HG02571 (cell line): ENCODE results near the gene TMEM183A.

ENCODE experiments used
- ATAC-seq: cut with Tn5 transposase; IDR thresholded peaks from one replicate; pipeline ENCODE4 v1.9.1; 2021; ENCODE audit warnings: mild to moderate bottlenecking, moderate library complexity; ENCODE audit not compliant: unreplicated experiment

TMEM183A gene

DNA sequence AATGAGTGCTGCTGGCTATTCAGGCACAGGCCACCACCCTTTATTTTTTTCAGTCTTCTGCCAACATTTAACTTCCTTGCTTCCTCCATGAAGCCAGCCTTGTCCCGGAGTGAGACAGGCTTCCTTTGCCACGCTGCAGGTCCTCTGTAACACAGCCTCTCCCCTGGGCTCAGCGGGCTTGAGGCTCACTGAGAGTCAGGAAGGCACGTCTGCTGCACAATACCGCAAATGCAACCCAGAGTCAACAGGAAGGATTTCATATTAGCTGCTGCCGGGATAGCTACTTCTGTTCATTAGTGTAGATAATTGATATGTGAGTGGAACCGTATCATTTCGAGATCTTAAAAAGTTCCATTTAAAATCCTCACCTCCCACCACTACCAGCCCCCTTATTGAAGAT lies 56.1 kb downstream of the TMEM183A start:
- ATAC-seq = no peak

GRCh38 chr1:203065191-203065590 lies 58.0 kb downstream of the TMEM183A start:
- ATAC-seq = no peak

GRCh38 chr1:203065986-203066385 lies 58.8 kb downstream of the TMEM183A start:
- no peak for ATAC-seq

DNA sequence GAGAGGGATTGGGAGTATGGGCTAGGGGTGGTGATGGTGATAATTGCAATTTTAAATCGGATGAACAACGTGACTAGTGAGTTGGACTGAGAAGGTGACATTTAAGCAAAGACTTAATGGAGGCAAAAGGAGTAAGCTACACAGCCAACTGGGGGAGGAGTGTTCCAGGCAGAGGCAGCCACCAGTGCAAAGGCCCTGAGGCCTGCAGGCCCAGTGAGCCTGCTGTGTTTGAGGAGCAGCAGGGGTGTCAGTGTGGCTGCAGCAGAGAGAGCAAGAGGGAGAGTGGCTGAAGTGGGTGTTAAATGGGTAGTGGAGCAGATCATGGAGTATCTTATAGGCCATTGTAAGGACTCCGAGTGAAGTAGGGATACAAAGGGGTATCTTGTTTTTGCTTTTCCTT lies 59.8 kb downstream of the TMEM183A start:
- no peak for ATAC-seq

DNA sequence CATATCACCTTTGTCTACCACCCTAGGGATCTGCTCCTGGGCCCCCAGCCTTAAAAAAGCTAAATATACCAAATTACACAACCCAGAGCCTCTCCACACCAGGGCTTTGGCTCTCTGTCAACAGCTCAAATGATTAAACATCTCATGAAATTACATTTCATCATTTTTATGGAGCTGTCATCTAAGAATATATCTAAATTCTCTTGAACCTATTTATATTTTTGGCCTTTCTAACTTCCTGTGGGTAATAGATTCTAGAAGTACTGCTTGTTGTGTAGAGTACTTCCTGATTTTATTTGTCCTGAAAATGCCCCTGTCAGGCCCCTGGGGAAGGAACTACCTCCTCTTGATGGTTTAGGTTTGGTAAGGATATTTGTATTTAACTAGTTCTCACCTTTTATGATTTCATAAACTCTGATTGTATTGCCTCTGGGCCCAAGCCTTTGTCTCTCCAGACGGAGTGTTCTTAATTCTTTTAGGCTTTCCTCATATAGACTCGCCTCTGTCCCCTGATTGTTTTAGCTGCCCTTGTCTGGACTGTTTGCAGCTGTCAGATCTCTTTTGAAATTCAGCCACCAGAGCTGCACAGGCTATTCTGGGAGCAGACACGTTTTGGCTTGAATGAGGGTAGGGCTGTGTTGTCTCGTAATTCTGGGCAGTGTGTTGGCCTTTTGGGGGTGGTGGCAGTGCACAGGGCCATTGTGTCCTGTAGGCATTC lies 62.0 kb downstream of the TMEM183A start:
- no peak for ATAC-seq

DNA sequence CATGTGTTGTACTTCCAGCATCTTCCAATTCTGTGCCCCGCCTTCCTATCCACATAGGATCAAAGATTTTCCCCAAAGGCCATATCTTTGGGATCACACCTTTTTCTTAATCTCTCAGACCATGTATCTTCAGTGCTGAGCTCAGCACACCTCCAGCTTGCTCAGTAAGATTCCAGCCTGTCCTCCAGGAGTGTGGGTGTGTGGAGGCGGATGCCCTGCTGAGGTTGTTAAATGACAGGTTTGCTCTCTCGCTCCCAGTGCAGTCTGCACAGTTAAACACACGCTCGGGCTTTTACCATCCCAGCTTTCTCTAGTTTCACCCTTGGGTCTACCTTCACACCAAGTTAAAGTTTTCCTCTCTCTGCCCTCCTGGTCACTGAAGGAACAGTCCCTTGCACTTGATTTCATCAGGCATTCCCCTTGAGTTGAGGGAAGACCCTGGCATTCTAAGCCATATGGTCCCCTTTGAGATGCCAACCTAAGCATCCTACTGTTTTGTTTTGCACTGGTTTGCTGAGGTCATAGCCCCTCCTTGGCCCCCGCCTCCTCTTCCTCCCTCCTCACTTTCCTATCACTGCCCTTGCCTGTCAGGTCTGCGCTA lies 64.9 kb downstream of the TMEM183A start:
- no peak for ATAC-seq

DNA sequence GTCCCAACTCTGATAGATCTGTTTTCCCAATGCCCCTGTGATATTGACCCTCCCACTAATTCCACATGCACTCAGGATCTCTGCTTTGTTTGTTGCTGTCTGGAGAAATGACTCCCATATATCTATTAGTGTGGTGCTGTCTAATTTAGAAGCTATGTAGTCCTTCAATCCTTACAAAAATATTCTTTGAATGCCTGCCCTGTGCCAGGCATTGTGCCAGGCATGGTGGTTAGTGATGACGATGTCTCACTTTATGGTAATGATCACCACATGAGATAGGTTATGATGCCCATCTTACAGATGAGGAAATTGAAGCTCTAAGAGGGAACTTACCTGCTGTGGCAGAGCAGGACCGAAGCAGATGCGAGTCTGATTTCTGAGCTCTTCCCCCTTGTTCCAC lies 65.7 kb downstream of the TMEM183A start:
- no peak for ATAC-seq

GRCh38 chr1:203073469-203073868 lies 66.3 kb downstream of the TMEM183A start:
- ATAC-seq = no peak
